ENCODE results near the gene TJP1.

TJP1 gene

GRCh38 chr15:29866337-29866736, 44.1 kb upstream of the TJP1 start:
- TF ChIP-seq TAF1 (IDR thresholded peaks at IDR 0.05; ENCODE audit: borderline replicate concordance, insufficient read depth, low read length) (no peak), SIN3A (IDR thresholded peaks at IDR 0.05; ENCODE audit: borderline replicate concordance, insufficient read depth, low read length) (no peak), POLR2AphosphoS5 (IDR thresholded peaks at IDR 0.05; ENCODE audit: low read depth, low read length) (no peak), FOXP2 (optimal IDR thresholded peaks at IDR 0.05; ENCODE audit: borderline replicate concordance, extremely low read depth, extremely low read length, insufficient read depth) (no peak), REST (IDR thresholded peaks at IDR 0.05; ENCODE audit: insufficient read depth in 1 of 2, low read depth in 2 of 2, low read length in 2 of 2) (no peak)

- TF ChIP-seq FOXP2 (optimal IDR thresholded peaks at IDR 0.05; ENCODE audit: borderline replicate concordance, extremely low read depth, extremely low read length, insufficient read depth) (no peak), SIN3A (IDR thresholded peaks at IDR 0.05; ENCODE audit: borderline replicate concordance, insufficient read depth, low read length) (no peak), POLR2AphosphoS5 (IDR thresholded peaks at IDR 0.05; ENCODE audit: low read depth, low read length) (no peak), REST (IDR thresholded peaks at IDR 0.05; ENCODE audit: insufficient read depth in 1 of 2, low read depth in 2 of 2, low read length in 2 of 2) (no peak), TAF1 (IDR thresholded peaks at IDR 0.05; ENCODE audit: borderline replicate concordance, insufficient read depth, low read length) (no peak)
Observed at GRCh38 chr15:29864501-29864900, 42.2 kb upstream of the TJP1 start.

GRCh38 chr15:29863438-29863837, 41.2 kb upstream of the TJP1 start:
- no peak for TF ChIP-seq SIN3A (IDR thresholded peaks at IDR 0.05; ENCODE audit: borderline replicate concordance, insufficient read depth, low read length)
- no peak for TF ChIP-seq REST (IDR thresholded peaks at IDR 0.05; ENCODE audit: insufficient read depth in 1 of 2, low read depth in 2 of 2, low read length in 2 of 2)
- no peak for TF ChIP-seq TAF1 (IDR thresholded peaks at IDR 0.05; ENCODE audit: borderline replicate concordance, insufficient read depth, low read length)
- no peak for TF ChIP-seq POLR2AphosphoS5 (IDR thresholded peaks at IDR 0.05; ENCODE audit: low read depth, low read length)
- TF ChIP-seq FOXP2 (optimal IDR thresholded peaks at IDR 0.05; ENCODE audit: borderline replicate concordance, extremely low read depth, extremely low read length, insufficient read depth) = no peak

- TF ChIP-seq SIN3A (IDR thresholded peaks at IDR 0.05; ENCODE audit: borderline replicate concordance, insufficient read depth, low read length) = no peak
- no peak for TF ChIP-seq TAF1 (IDR thresholded peaks at IDR 0.05; ENCODE audit: borderline replicate concordance, insufficient read depth, low read length)
- no peak for TF ChIP-seq POLR2AphosphoS5 (IDR thresholded peaks at IDR 0.05; ENCODE audit: low read depth, low read length)
- no peak for TF ChIP-seq REST (IDR thresholded peaks at IDR 0.05; ENCODE audit: insufficient read depth in 1 of 2, low read depth in 2 of 2, low read length in 2 of 2)
- TF ChIP-seq FOXP2 (optimal IDR thresholded peaks at IDR 0.05; ENCODE audit: borderline replicate concordance, extremely low read depth, extremely low read length, insufficient read depth) = no peak
Observed at GRCh38 chr15:29862271-29862670, 40.0 kb upstream of the TJP1 start.

GRCh38 chr15:29860872-29861271, 38.6 kb upstream of the TJP1 start:
- no peak for TF ChIP-seq REST (IDR thresholded peaks at IDR 0.05; ENCODE audit: insufficient read depth in 1 of 2, low read depth in 2 of 2, low read length in 2 of 2)
- no peak for TF ChIP-seq FOXP2 (optimal IDR thresholded peaks at IDR 0.05; ENCODE audit: borderline replicate concordance, extremely low read depth, extremely low read length, insufficient read depth)
- no peak for TF ChIP-seq SIN3A (IDR thresholded peaks at IDR 0.05; ENCODE audit: borderline replicate concordance, insufficient read depth, low read length)
- TF ChIP-seq POLR2AphosphoS5 (IDR thresholded peaks at IDR 0.05; ENCODE audit: low read depth, low read length) = no peak
- TF ChIP-seq TAF1 (IDR thresholded peaks at IDR 0.05; ENCODE audit: borderline replicate concordance, insufficient read depth, low read length) = no peak

All from PFSK-1 (cell line).